Prostate gland (tissue), 2 donors: ENCODE results near the gene DLX4.

Experiments
- POLR2A ChIP-seq: fragments of 450-650 bp; IDR thresholded peaks from one replicate; pipeline ENCODE4 v1.6.1; 2016; ENCODE audit warnings: antibody characterized with exemption, mild to moderate bottlenecking
- POLR2AphosphoS5 ChIP-seq: sonication (generic); formaldehyde crosslinking; IDR thresholded peaks from one replicate; pipeline ENCODE4 v1.6.1; 2017; ENCODE audit warnings: antibody characterized with exemption
- TF ChIP-seq, protein P1 (sequence below), 4 experiments: fragments of 200-600 bp in 2 of 4; fragments of 450-650 bp in 2 of 4; sonication (generic) in 2 of 4; IDR thresholded peaks; 1 replicate in 3 of 4; 2 replicates in 1 of 4; pipeline ENCODE4 v1.5.1; 2016 to 2019; ENCODE audit warnings: antibody characterized with exemption in 4 of 4, mild to moderate bottlenecking in 2 of 4, moderate library complexity in 2 of 4

DNA sequence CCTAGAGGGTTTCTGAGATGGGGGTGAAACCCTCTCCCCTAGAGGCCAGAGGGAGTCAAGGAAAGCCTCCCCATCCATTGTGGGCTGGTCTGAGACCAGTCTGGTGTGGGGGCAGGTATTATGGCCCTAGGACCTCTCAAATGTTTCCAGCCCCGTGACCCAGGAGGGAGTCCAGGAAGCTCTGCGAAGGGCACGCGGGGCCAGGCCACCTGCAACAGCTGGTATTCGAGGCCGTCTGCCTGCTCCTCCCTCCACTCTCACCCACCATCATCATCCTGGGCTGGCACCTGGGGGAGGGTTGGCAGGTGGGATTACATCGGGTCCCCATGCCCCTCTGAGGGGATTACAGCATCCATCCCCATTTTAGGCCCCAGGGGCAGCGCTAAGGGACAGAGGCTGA, 38.1 kb upstream of the DLX4 start:
- no peak for TF ChIP-seq POLR2A
- TF ChIP-seq POLR2AphosphoS5, result no peak
- TF ChIP-seq, protein P1, sequence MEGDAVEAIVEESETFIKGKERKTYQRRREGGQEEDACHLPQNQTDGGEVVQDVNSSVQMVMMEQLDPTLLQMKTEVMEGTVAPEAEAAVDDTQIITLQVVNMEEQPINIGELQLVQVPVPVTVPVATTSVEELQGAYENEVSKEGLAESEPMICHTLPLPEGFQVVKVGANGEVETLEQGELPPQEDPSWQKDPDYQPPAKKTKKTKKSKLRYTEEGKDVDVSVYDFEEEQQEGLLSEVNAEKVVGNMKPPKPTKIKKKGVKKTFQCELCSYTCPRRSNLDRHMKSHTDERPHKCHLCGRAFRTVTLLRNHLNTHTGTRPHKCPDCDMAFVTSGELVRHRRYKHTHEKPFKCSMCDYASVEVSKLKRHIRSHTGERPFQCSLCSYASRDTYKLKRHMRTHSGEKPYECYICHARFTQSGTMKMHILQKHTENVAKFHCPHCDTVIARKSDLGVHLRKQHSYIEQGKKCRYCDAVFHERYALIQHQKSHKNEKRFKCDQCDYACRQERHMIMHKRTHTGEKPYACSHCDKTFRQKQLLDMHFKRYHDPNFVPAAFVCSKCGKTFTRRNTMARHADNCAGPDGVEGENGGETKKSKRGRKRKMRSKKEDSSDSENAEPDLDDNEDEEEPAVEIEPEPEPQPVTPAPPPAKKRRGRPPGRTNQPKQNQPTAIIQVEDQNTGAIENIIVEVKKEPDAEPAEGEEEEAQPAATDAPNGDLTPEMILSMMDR (IDR thresholded peaks at IDR 0.05), result no peak
